HG03064 (cell line): ENCODE measurements around the gene ACOXL.

Source experiments
- ATAC-seq: cut with Tn5 transposase; IDR thresholded peaks from one replicate; pipeline ENCODE4 v1.9.1; 2021; ENCODE audit warnings: low read depth; ENCODE audit not compliant: unreplicated experiment

ACOXL gene

DNA sequence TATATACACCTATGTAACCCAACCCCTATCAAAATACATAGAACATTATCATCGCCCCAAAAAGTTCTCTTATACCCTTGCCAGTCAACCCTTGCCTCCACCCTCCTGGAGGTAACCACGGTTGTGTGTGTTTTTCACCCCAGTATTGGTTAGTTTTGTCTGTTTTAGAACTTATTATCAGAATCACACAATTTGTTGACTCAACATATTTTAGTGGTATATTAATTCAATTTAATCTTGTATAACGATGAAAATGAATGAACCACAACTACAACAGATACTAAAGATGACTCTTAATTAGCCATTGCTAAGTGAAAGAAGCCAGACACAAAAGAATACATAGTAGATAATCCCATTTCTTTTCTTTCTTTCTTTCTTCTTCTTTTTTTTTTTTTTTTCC, 19.3 kb downstream of the ACOXL start:
- ATAC-seq = no peak

DNA sequence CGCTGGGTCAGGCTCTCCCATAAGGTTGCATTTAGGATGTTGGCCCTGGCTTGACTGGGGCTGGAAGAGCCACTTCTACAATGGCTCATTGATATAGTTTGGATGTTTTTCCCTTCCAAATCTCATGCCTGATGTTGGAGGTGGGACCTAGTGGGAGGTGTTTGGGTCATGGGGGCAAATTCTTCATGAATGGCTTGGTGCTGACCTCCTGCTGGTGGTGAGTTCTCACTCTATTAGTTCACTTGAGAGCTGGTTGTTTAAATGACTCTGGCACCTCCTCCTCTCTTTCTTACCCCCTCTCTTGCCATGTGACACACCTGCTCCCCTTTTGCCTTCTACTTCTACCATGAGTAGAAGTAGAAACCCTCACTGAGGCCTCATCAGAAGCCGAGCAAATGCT, 20.5 kb downstream of the ACOXL start:
- no peak for ATAC-seq

DNA sequence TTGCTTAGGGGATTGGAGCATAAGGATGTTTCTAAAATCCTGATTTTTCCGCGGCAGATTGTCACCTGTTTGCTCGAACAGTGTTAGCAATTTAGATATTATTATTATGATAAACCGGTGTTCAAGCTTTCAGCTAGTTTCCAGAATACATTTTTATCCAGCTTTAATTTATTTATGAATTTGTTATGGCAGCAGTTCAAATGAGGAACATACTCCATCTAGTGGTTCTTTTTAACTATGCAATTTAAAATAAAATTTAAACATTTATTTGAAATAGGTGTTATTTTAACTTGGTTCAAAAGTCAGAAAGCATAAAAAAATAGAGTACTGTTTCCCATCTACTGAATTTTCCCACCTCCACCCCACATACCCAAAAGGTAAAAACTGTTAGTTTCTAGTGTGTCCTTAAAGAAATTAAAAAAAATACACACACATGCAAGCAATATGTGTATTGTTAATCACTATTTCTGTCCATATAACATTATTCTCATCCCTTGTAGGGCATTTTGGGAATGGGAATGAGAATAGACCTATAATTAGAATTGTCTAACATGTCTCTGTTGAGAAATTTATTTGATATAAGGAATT, 23.2 kb downstream of the ACOXL start:
- ATAC-seq = no peak

DNA sequence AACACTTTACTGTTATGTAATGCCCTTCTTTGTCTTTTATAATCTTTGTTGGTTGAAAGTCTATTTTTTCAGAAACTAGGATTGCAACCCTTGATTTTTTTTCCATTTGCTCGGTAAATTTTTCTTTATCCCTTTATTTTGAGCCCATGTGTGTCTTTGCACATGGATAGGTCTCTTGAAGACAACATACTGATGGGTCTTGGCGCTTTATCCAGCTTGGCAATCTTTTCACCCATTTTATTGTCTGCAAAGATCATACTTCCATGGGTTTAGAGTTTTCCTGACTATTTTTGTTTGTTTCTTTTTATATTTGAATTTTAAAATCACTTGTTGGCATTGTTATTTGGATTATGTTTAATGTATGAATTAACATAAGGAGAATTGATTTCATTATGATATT, 27.0 kb downstream of the ACOXL start:
- ATAC-seq = no peak

DNA sequence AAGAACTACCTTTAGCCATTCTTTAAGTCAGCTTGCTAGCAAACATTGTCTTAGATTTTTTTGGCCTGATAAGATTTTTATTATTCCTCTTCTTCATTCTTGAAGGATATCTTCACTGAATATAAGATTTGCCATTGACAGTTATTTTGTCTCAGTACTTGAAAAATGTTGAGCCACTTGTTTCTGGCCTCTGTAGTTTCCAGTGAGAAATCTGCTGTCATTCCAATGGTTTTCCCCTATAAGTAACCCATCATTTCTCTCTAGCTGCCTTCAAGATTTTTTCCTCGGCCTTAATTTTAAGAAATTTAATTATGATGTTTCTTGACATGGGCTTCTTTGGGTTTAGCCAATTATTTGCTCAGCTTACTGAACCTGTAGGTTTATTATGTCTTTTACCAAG, 32.6 kb downstream of the ACOXL start:
- ATAC-seq = no peak

DNA sequence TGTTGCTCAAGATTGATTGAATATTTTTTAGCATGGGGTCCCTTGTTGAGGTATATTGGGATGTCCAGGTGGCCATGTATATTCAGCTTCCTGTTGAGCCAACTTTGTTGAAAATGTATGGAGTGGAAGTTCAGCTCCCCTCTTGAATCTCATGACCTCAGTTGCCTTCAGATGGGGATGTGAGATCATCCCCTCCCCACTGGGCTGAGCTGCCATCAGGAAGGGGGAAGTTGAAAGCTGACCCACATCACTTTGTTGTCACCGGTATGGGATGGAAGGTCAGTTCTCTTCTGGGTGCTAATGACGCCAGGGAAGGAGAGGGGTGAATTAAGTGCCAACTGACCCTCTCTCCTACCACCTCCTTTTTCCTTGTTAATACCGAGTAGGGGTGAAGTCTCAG, 33.9 kb downstream of the ACOXL start:
- no peak for ATAC-seq

DNA sequence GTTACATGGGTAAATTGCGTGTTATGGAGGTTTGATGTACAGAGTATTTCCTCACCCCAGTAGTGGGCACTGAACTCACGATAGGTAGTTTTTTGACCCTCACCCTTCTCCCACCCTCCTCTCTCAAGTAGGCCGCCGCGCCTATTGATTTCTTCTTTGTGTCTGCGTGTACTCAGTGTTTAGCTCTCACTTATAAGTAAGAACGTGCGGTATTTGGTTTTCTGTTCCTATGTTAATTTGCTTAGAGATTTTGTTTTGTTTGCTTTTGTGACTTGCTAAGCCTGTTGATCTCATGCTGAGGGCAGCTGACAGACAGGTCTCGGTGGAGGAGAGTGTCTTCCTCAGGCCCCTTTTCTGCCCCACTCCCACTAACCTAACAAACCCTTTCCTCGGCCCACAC, 36.2 kb downstream of the ACOXL start:
- ATAC-seq = no peak

DNA sequence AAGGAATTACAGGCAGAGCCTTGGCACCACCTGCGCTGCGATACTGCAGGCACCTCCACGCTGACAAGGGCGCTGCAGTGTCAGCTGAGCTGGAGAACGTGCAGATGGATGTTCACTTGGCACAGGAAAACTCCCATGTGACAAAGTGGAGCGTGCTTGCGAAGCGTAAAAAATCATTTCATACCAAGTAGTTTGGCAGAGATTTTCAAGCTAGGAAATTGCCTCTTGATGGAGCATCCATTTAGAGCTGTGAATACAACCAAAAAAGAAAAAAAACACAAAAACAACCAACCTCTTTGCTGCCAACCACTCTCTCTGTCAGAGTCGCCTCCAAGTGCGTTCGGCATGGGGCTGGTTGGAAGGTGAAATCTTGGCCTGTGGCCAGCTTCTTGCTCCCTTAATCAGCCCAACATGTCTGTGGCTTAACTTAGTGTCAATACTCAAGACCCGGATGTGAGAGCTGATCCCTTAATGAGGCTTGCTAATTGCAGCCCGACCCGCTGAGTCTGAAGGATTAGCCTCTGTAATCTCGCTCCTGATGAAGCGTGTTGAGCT, 38.1 kb downstream of the ACOXL start:
- no peak for ATAC-seq

DNA sequence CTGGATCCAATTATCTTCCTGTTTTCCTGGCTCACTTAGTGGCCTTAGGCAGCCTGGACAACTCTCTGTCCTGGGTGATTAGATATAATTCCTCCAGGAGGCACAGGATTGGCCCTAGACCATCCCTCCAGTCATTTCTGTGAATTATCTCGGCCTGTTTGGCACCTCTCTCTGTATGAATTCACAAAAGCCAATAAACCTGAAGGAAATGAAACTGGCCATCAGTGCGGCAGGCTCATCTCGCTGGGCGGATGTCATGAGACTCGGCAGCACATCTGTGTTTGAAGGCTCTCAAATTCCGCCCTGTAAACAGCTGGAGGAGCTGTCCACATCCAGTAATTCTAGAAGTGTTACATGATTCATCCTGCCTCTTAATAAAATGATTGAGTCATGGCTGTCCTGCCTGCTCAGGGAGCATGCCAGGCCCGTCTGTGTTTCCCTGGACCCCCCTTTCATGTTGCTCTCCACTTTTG, 38.6 kb downstream of the ACOXL start:
- no peak for ATAC-seq

DNA sequence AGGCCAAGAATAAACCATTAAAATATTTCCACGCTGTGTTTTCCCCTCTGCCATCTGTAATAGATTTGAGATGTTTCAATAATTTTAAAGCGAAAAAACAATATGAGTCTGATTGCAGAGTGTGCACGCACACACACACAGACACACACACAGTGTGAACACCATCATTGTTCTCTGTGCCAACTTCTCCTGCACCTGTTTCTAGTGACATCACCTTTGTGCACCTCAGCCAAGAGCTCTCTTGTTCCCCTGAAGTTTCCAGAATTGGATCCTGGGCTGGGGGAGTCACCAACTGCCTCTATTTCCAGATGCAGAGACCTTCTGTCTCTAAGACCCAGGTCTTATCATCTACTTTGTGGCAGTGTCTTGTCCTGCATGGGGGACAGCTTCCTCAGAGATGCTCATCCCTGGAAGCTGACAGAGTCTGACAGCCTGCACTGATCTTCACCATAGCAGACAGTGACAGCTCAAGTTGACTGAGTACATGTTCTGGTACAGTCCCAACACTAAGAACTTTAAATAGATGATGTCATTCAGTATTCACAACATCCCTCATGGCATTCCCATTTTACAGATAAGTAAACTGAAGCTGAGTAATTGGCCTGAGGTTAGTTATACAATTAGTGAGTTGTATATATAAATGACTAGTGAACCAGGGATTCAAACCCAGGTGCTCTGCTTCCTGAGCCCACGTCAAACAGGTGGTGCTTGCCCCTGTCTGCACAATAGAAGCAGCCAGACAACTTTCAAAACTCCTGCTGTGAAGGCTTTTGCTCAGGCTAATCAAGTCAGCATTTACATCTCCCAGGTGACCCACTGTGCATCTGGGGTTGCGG, 39.4 kb downstream of the ACOXL start:
- no peak for ATAC-seq

DNA sequence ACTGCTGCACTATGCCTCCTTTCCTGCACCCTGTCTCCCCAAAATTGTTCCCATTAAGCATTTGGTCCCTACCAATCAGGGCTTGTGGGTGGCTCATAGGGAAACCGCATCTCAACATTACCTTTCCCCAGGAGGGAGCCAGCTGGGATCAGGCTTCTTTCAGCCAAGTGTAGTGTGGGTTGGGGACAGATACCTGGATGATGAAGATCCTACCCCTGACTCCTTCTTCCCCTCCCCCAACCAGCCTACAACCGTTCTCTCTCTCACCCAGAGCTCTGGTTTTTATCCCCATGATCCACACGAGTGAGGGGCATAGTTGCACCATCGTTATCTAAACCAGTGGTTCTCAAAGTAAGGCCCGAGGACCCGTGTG, 40.0 kb downstream of the ACOXL start:
- ATAC-seq = no peak

DNA sequence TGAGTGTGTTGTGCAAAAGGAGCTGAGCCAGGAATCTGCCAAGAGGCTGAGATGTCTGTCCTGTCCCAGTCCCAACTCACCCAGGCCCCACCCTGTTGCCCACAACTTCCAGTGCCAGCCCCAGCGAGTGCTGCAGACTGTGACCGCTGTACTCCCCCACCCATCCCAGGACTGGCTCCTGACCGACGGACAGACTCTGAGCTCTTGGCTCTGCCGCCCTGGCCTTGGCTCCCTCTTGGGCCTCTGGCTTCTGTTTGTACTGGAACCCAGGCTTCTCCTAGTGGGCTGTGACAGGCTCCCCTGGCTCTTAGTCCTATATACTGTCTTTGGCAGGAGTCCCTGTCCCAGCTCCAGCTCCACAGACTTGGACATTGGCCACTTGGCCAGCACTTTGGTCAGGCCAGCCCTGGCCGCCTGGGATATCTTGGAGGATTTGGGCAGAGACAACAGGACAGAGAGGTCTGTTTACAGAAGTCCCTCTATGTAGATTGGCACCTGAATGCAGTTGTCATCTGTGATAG, 41.1 kb downstream of the ACOXL start:
- ATAC-seq = no peak

DNA sequence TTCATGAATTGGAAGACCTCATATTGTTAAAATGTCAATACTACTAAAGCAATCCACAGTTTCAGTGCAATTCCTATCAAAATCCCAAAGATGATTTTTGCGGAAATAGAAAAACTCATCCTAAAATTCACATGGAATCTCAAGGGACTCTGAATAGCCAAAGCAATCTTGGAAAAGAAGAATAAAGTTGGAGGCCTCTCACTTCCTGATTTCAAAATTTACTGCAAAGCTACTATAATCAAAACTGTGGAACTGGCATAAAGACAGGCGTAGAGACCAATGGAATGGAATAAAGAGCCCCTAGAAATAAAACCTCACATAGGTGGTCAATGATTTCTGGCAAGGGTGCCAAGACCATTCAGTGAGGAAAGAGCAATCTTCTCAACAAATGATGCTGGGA, 42.3 kb downstream of the ACOXL start:
- ATAC-seq = no peak

DNA sequence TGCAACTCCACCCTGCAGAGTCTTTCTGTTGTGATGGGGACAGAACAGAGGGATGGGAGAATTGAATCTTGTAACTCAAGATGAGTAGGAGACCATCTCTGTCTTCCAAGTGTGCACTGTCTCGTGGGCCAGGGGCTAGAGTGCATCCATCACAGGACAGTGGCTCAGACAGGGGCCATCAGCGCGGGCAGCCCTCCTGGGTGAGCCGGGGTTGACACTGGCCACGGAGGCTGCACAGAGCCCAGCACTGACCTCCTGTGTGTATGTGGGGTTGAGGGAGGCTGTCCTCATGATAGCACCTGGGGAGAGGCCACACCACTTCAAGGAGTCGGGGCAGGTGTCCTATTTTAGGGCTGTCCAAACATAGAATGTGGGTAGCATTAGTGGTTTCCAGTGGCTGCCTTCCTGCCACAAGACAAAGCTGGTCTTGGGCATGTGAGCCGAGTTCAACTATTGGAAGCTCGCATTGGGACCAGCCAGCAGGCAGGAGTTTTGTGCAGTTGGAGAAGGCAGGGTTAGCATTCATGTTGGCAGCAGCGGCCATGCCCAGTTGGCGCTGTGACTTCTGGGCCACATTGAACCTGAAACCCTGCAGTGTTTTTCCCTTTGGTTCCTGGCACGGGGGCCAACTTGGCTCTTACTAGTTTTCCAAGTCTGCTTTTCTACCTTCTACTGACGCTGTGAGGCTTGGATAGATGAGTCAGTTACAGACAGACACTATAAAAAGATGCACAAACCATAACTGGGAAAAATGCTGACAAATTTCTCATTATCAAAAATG, 45.3 kb downstream of the ACOXL start:
- ATAC-seq = no peak

DNA sequence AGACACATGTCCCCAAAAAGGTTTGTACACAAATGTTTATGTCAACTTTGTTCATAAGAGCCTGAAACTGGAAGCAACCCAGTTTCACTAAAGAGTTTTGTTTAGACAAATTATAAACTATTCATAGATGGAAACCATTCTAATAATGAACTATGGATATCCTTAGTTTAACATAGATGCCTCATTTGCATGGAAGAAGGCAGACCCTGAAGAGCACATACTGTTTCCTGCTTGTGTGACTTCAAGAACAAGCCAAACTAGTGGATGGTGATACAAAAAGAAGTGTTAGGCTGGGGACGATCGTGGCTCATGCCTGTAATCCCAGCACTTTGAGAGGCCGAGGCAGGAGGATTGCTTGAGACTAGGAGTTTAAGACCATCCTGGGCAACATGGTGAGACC, 48.1 kb downstream of the ACOXL start:
- ATAC-seq = no peak

DNA sequence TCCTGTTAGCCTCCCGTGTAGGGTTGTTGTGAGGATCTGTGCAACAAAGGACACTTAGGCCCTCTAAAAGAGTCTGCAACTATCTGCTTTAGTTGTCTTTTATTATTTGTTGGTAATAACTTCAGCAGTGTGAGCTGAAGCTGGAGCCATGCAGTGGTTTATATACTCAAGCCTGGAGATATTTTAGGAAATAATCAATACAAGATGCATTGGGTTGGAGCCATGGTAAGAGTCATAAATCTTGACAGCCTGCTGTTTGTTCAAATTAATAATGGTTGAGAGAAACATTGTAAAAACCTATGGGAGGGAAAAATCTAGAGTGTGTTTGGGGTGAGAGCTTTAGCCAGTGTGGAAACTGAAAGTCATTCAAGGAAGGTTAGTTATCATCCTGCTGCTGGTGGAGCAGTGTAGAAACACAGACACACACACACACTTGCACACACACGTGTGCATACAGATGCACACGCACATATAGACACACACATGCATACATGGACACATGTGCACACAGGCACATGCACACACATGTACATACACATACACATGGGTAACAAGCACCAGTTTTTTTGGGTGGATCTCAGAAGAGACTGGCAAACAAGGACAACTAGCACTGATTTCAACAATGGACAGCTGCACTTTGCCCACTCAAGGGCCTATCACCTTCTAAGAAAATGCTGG, 51.0 kb downstream of the ACOXL start:
- no peak for ATAC-seq

DNA sequence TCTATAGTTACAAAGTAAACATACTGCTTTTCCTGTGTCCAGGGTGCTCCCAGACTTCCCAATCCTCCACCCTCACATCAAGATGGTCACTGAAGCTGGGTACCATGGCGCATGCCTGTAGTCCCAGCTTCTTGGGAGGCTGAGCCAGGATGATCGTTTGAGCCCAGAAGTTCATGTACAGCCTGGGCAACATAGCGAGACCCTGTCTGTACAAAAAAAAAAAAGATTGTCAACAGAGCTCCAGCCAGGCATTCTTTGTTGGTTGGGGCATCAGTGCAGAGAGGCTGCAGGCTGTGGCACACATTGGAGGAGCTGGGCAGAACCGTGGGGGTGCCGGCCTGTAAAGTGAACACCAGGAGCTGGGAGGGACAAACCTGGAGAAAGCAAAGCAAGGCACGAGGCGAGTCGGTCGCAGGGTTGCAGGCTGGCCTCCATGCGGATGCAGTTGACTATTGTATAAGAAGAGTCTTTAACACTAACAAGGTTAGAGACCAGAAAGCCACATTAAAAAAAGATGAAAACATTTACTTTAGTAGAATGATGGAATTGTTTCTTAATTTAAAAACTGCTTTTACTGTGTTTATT, 51.8 kb downstream of the ACOXL start:
- ATAC-seq = no peak

DNA sequence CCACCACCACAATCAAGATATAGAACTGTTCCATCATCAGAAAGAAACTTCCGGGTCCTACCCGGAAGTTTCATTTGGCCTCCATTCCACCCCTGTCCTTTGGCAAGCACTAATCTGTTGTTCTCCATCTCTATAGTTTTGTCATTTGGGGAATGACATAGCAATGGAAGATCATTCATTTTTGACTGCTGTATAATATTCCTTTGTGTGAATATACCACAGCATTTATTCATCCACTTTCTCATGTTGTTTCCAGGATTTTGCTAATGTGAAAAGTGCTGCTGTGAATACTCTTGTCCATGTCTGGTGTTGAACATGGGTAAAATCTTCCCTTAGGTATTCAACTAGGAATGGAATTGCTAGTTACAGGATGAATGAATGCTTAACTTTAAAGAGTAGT, 53.1 kb downstream of the ACOXL start:
- ATAC-seq = no peak

DNA sequence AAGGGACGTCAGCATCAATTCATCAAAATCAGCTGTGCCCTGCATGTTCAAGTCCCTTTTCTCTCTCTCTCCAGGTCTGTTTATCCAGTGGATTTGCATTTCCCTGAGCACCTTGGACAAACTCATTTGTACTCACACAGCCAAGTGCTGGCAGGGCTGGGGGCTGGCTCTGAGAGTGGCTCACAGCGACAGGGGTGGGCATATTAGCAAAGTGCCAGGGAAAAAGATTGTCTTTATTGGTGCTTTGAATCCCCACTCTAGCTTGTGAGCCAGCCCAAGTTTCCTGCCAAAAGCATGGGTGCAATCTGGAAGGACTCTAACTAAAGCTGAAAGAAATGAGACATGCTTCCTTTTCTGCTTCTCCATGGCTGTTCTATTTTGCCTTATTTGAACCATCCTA, 56.6 kb downstream of the ACOXL start:
- no peak for ATAC-seq

DNA sequence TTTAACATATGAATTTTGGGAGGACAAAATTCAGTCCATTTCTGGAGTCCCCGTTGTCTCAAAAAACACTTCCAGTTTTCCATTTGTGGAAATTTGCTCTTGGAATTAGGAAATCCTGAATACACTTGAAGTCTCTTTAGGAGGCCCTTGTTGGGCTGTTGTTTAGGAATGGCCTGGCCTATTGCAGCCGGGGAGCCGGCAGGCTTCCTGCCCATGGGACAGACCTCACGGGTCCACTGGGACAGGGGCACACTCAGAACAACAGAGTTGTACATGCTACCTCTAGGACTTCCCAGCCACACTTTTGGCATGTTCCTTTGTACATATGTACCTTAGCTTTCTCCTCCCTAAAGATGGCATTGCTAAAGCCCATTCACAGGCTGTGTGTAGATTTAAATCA, 57.3 kb downstream of the ACOXL start:
- ATAC-seq = no peak
